Naive B cell (primary cell): ENCODE data around the gene GTF2F1. TPM values are rescaled to one million over a fixed set of nuclear protein-coding genes. Genes with fewer than 3 reads are reported as not detected.
"Not testable (repeated sequence)": the region's sequence is repeated elsewhere in the genome, so short reads cannot be mapped to it uniquely, and the experiment has no call there.

Source experiments
- ATAC-seq, 2 donors: fragments of 150-1000 bp; cut with Tn5 transposase; 2 replicates each; pipeline ENCODE4 v1.10.0; 2021; ENCODE audit warnings: low read depth in 2 of 2, mild to moderate bottlenecking in 2 of 2, moderate library complexity in 2 of 2
- DNase-seq: peaks from one replicate; pipeline ENCODE4 v3.0.0; 2022
- H3K27ac Mint-ChIP-seq, 6 donors: one replicate each; pipeline ENCODE4 v1.8.0; 2020 to 2022; ENCODE audit warnings: mild to moderate bottlenecking in 6 of 6, mixed read lengths in 6 of 6, moderate library complexity in 5 of 6, inconsistent platforms in 2 of 6
- H3K27me3 Mint-ChIP-seq, 3 donors: one replicate each; pipeline ENCODE4 v1.8.0; 2021 to 2022; ENCODE audit warnings: mixed read lengths in 3 of 3, mild to moderate bottlenecking in 1 of 3
- H3K36me3 Mint-ChIP-seq, 2 donors: one replicate each; pipeline ENCODE4 v1.8.0; 2020 to 2022; ENCODE audit warnings: mixed read lengths in 2 of 2, inconsistent platforms in 1 of 2, mild to moderate bottlenecking in 1 of 2
- H3K4me1 Mint-ChIP-seq, 3 donors: one replicate each; pipeline ENCODE4 v1.8.0; 2020 to 2022; ENCODE audit warnings: mixed read lengths in 3 of 3, inconsistent platforms in 1 of 3, mild to moderate bottlenecking in 1 of 3, moderate library complexity in 1 of 3
- H3K4me3 Mint-ChIP-seq, 8 donors: one replicate each; pipeline ENCODE4 v1.8.0; 2020 to 2022; ENCODE audit warnings: mild to moderate bottlenecking in 8 of 8, mixed read lengths in 8 of 8, moderate library complexity in 8 of 8, inconsistent platforms in 2 of 8
- H3K9me3 Mint-ChIP-seq, 7 donors: one replicate each; pipeline ENCODE4 v1.8.0; 2020 to 2022; ENCODE audit warnings: mixed read lengths in 7 of 7, mild to moderate bottlenecking in 5 of 7, inconsistent platforms in 2 of 7, moderate library complexity in 1 of 7
- polyA plus RNA-seq, 6 donors: library from polyadenylated mRNA; unstranded; fragments of 300-500 nt; fragmentation: Illumina TruSeq; gene quantifications; one replicate each; pipeline ENCODE4 v1.2.3, GENCODE V29; 2021; ENCODE audit warnings: low read depth in 6 of 6

Gene GTF2F1
- polyA plus RNA-seq, 6 donors from 2014 or later: 2.5 to 22.7 (median 18.1) TPM

- DNase-seq: no peak
- H3K27ac Mint-ChIP-seq: no peak overlapping the region
- no peaks in the 10 kb centered on the region for H3K4me1 Mint-ChIP-seq
- H3K4me3 Mint-ChIP-seq: no peak overlapping the region
- no peaks in the 10 kb centered on the region for H3K27me3 Mint-ChIP-seq
- H3K36me3 Mint-ChIP-seq: no peaks in the 10 kb centered on the region
- no peak for ATAC-seq
- H3K9me3 Mint-ChIP-seq: no peaks in the 10 kb centered on the region
Observed at GRCh38 chr19:6413721-6414643, 21.0 kb upstream of the GTF2F1 start.

DNA sequence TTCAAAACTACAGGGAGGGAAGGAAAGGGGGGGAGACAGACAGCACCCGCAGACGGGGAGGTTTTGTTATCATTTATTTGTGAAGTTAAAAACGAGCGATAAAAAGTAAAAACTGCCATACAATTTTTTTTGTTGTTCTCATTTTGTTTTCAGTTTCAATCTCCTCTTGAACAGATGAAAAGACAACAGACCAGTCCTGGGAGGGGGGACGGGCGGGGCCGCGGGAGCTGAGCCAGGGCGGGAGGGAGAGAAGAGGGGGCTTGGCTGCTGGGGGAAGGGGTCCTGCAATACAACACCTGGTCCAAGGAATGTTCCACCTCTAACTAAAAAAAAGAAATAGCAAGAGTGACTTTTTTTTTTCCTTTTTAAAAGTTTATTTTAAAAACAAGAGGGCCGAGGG, 20.3 kb upstream of the GTF2F1 start:
- Mint-ChIP-seq H3K36me3 (no peaks in the 10 kb centered on the region), H3K4me3 (no peak overlapping the region), H3K4me1 (no peaks in the 10 kb centered on the region), H3K27me3 (no peaks in the 10 kb centered on the region), H3K9me3 (no peaks in the 10 kb centered on the region), H3K27ac (no peak overlapping the region)
- DNase-seq: no peak
- no peak for ATAC-seq

- DNase-seq: peak; percentile 17
- Mint-ChIP-seq H3K36me3 (no peaks in the 10 kb centered on the region), H3K9me3 (no peaks in the 10 kb centered on the region), H3K27ac (no peak overlapping the region), H3K27me3 (no peaks in the 10 kb centered on the region), H3K4me3 (no peak overlapping the region), H3K4me1 (no peaks in the 10 kb centered on the region)
- peak; percentile 58 to 71 for ATAC-seq
Observed at GRCh38 chr19:6412447-6413091, 19.6 kb upstream of the GTF2F1 start.

DNA sequence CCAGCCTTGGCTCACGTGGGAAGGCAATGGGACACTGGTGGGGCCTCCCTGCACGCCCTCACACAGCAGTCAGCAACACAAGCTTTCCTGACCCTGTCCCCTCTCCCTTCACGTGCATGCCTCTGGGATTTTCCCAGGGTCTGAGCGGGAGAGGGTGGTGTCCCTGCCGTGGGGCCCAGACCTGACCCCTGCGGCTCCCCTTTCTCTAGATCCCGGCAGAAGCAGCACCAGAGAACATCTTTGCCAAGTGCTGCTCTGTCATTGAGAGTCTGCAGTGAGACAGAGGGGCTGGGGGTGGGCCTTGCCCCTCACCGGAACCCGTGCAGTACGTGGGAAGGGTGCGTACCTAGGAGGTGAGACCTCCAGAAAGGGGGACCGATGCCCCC, 19.1 kb upstream of the GTF2F1 start:
- Mint-ChIP-seq H3K27me3 (no peaks in the 10 kb centered on the region), H3K9me3 (no peaks in the 10 kb centered on the region), H3K4me3 (no peak overlapping the region), H3K27ac (peak overlapping the region in 1 of 6 donors; percentile 38), H3K36me3 (no peaks in the 10 kb centered on the region), H3K4me1 (no peaks in the 10 kb centered on the region)
- ATAC-seq: no peak
- DNase-seq: no peak

- DNase-seq: no peak
- no peak overlapping the region for H3K27ac Mint-ChIP-seq
- H3K27me3 Mint-ChIP-seq: no peaks in the 10 kb centered on the region
- H3K36me3 Mint-ChIP-seq: no peaks in the 10 kb centered on the region
- no peaks in the 10 kb centered on the region for H3K9me3 Mint-ChIP-seq
- no peak overlapping the region for H3K4me3 Mint-ChIP-seq
- no peaks in the 10 kb centered on the region for H3K4me1 Mint-ChIP-seq
- ATAC-seq: no peak
Observed at GRCh38 chr19:6409346-6409745, 16.4 kb upstream of the GTF2F1 start.

GRCh38 chr19:6406401-6406800, 13.4 kb upstream of the GTF2F1 start:
- Mint-ChIP-seq H3K36me3 (no peaks in the 10 kb centered on the region), H3K27ac (no peak overlapping the region), H3K27me3 (no peaks in the 10 kb centered on the region), H3K4me3 (no peak overlapping the region), H3K9me3 (no peaks in the 10 kb centered on the region), H3K4me1 (no peaks in the 10 kb centered on the region)
- DNase-seq: no peak
- no peak for ATAC-seq

GRCh38 chr19:6402837-6403608, 10.1 kb upstream of the GTF2F1 start:
- Mint-ChIP-seq H3K4me3 (no peak overlapping the region), H3K27me3 (no peaks in the 10 kb centered on the region), H3K9me3 (no peaks in the 10 kb centered on the region), H3K4me1 (no peaks in the 10 kb centered on the region), H3K27ac (no peak overlapping the region), H3K36me3 (no peaks in the 10 kb centered on the region)
- ATAC-seq (no peak), DNase-seq (no peak)

DNA sequence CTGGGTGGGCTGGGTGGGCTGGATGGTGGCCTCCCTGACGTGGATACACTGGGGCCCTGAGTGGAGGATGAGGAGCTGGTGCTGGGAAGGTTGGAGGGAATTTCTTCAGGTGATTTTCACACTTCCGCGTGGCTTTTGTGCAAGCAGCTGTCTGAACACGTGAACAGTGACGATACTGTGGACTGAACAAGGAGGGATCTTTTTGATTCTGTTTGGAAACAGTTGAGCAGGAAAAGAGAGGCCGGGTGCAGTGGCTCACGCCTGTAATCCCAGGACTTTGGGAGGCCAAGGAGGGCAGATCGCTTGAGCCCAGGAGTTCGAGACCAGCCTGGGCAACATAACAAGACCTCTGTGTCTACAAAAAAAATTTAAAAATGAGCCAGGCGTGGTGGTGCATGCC, 9.1 kb upstream of the GTF2F1 start:
- ATAC-seq (no peak), DNase-seq (no peak)
- Mint-ChIP-seq H3K4me1 (no peaks in the 10 kb centered on the region), H3K4me3 (no peak overlapping the region), H3K27me3 (no peaks in the 10 kb centered on the region), H3K27ac (peak overlapping the region in 1 of 6 donors; percentile 16), H3K9me3 (no peaks in the 10 kb centered on the region), H3K36me3 (no peaks in the 10 kb centered on the region)

DNA sequence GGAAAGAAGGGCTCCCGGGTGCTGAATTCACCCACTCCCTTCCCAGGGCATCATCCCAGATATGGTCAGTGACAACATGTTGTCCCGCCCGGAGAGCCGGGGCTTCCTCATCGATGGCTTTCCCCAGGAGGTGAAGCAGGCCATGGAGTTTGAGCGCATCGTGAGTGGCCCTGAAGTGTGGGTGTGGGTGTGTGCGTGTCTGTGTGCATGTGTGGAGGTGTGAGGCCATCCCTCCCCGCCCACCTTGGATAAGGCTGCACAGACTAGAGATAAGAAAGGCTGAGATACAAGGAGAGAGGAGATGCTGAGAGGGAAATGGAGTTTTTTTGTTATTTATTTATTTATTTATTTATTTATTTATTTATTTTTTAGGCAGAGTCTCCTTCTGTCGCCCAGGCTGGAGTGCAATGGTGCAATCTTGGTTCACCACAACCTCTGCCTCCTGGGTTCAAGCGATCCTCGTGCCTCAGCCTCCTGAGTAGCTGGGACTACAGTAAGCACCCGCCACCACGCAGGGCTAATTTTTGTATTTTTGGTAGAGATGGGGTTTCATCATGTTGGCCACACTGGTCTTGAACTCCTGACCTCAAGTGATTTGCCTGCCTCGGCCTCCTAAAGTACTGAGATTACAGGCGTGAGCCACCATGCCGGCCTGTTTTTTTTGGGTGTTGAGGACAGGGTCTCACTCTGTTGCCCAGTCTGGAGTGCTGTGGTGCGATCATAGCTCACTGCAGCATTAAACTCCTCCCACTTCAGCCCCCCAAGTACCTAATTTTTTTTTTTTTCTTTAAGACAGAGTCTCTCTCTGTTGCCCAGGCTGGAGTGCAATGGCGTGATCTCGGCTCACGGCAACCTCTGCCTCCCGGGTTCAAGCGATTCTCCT, 7.3 kb upstream of the GTF2F1 start:
- not testable (repeated sequence) for H3K27me3 Mint-ChIP-seq, ATAC-seq, H3K36me3 Mint-ChIP-seq, H3K4me3 Mint-ChIP-seq, H3K4me1 Mint-ChIP-seq, DNase-seq, H3K9me3 Mint-ChIP-seq
- H3K27ac Mint-ChIP-seq: peak overlapping the region in 1 of 6 donors; percentile 39

DNA sequence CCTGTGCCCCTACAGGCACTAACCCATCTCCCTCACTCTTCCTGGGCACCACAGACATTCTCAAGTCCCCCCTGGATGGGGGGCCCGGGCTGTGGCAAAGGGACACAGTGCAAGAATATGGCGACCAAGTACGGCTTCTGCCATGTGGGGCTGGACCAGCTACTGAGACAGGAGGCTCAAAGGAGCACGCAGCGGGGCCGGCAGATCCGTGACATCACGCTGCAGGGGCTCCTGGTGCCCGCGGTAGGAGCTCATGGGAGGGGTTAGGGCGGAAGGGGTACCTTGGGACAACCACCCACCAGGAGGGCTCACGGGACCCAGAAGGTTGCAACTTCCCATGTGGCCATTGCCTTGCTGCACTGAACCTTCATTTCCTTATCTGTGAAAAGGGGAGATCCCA, 3.3 kb upstream of the GTF2F1 start:
- ATAC-seq (no peak), DNase-seq (no peak)
- Mint-ChIP-seq H3K9me3 (peaks cover 0 to 3% (median 0%) of the 10 kb centered on the region in 7 donors), H3K36me3 (no peaks in the 10 kb centered on the region), H3K27me3 (no peaks in the 10 kb centered on the region), H3K4me1 (peaks cover 12 to 25% (median 23%) of the 10 kb centered on the region in 3 donors), H3K27ac (peak overlapping the region in 1 of 6 donors; percentile 79), H3K4me3 (peak overlapping the region in 1 of 8 donors; percentile 21)

- H3K36me3 Mint-ChIP-seq: no peaks in the 10 kb centered on the region
- ATAC-seq: no peak
- DNase-seq: no peak
- peaks cover 16 to 29% (median 29%) of the 10 kb centered on the region in 3 donors for H3K4me1 Mint-ChIP-seq
- H3K27ac Mint-ChIP-seq: peak overlapping the region in 2 of 6 donors; percentile 69 to 82
- H3K9me3 Mint-ChIP-seq: peaks cover 0 to 3% (median 0%) of the 10 kb centered on the region in 7 donors
- H3K27me3 Mint-ChIP-seq: no peaks in the 10 kb centered on the region
- H3K4me3 Mint-ChIP-seq: peak overlapping the region in 7 of 8 donors; percentile 35 to 98 (median 69)
Observed at GRCh38 chr19:6394831-6395230, 1.9 kb upstream of the GTF2F1 start.

DNA sequence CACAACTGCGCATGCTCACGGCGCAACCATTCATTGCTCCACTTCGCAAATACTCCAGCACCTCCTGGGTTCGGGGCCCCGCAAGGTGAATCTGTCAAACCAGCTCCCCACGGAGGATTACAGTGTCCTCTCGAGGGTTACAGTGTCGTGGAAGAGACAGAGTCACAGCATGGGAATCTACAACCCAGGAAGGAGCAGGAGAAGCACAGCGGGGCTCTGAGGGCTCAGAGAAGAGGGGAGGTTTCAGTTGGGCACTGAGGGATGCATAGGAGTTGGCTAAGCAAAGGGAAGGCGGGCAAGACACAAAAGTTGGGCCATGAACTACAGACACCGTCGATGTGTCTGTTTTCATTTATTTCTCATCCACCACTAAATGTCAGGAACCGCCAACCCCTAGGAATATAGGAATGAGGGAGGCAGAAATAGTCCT, 1.0 kb upstream of the GTF2F1 start:
- no peaks in the 10 kb centered on the region for H3K36me3 Mint-ChIP-seq
- H3K27me3 Mint-ChIP-seq: no peaks in the 10 kb centered on the region
- H3K4me3 Mint-ChIP-seq: peak overlapping the region; percentile 89 to 98 (median 96)
- peaks cover 0 to 3% (median 0%) of the 10 kb centered on the region in 7 donors for H3K9me3 Mint-ChIP-seq
- peaks cover 16 to 29% (median 29%) of the 10 kb centered on the region in 3 donors for H3K4me1 Mint-ChIP-seq
- DNase-seq (no peak), ATAC-seq (no peak)
- peak overlapping the region; percentile 91 to 99 (median 99) for H3K27ac Mint-ChIP-seq
